Stimulated activated CD8-positive, alpha-beta memory T cell treated with anti-CD3 and anti-CD28 coated beads, Interleukin-2, amount 100 ng/mL, for 1 hour (primary cell): Measurements from ENCODE around the gene PTTG2.
"Not testable (repeated sequence)": the region's sequence is repeated elsewhere in the genome, so short reads cannot be mapped to it uniquely, and the experiment has no call there.

Source experiments
- DNase-seq, 2 donors: peaks; one replicate each; pipeline ENCODE4 v3.0.0-alpha.2; 2020; ENCODE audit warnings: low read depth in 2 of 2

PTTG2 gene

DNA sequence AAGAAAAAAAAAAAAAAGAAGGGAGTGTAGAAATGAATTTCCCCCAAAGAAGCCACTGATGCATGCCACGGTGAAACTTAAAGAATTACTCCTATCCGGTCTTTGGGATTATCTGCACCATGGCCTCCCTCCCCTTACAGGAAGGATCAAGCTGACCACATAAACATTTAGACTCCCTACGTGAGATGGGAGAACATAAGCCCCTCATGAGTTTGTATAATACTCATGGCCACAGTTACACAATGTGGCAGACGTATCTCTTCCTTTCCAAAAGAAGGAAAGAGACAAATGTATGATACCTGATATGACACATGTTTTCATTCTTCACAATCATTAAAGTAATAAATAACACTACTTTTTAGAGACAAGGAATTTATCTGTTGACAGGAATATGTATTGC is 3.3 kb upstream of the PTTG2 start:
- no peak for DNase-seq

DNA sequence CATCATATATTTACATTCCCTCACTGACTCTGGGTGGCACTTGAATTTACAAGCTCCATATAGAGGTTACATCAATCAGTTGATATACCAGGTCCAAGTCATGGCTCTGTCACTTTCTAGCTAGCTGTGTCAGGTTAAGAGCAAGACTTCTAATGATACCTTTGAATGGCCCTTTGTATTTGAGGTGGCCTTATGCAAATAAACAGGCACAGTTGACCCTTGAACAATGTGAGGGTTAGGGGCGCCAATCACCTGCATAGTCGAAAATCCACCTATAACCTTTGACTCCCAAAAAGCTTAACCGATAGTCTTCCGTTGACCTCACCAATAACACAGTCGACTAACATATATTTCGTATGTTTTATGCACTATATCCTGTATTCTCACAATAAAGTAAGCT is 1.3 kb upstream of the PTTG2 start:
- no peak for DNase-seq

DNA sequence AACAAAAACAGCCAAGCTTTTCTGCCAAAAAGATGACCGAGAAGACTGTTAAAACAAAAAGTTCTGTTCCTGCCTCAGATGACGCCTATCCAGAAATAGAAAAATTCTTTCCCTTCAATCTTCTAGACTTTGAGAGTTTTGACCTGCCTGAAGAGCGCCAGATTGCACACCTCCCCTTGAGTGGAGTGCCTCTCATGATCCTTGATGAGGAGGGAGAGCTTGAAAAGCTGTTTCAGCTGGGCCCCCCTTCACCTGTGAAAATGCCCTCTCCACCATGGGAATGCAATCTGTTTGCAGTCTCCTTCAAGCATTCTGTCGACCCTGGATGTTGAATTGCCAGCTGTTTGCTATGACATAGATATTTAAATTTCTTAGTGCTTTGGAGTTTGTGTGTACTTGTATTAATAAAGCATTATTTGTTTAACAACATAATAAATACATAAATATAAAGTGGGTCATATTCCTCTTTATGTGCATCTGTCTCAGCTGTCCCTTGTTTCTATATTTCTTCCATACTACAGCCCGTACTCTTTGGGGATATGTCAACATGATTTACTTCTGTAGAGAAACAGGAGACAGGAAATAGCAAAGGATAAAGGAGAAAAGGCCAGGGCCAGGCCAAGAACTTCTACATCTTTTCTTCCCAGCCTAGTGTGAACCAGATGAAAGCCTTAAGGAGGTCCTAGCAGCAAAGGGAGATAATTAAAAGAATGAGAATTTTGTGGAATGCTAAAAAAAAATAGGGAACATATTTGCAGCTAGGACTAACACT is 667 bp downstream of the PTTG2 start:
- DNase-seq = no peak

DNA sequence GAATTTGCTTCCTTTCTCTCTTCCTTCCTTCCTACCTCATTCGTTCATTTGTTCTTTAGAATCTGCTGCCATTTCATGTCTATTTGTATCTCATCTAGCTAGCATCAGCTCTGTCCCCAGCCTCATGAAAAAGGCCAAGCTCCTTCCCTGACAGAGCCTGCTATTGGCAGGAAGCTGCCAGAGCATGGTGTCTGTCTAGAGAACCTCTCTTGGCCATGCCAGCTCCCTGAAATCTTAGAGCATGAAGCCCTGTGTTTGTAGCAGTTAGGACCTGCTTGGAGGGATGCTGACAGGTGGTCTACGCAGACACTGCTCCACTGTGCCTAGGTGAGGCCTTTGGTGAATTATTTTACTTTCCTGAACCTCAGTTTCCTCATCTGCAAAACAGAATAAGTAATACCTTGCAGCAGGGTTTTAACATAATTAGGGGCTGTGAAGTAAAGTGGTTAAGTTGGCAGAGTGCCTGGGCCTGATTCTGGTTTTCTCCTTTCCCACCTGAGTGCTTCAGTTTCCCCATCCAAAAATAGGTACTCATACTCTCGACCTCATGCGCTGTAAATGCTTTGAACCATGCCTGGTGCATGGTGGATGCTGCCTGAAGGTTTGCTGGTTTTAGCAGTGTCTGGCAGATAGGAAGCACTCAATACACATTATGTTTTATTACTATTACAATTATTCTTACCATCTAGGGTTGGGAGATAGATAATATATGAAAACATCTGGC is 4.7 kb downstream of the PTTG2 start:
- DNase-seq = no peak

- no peak for DNase-seq
Observed at GRCh38 chr4:37966044-37966443, 5.8 kb downstream of the PTTG2 start.

GRCh38 chr4:37967736-37968135 is 7.5 kb downstream of the PTTG2 start:
- DNase-seq = no peak

GRCh38 chr4:37968747-37969146 is 8.5 kb downstream of the PTTG2 start:
- no peak for DNase-seq

GRCh38 chr4:37970702-37971101 is 10.5 kb downstream of the PTTG2 start:
- peak in 1 of 2 donors; percentile 10 for DNase-seq

GRCh38 chr4:37971202-37971601 is 11.0 kb downstream of the PTTG2 start:
- no peak for DNase-seq

GRCh38 chr4:37973441-37973840 is 13.2 kb downstream of the PTTG2 start:
- DNase-seq = no peak

GRCh38 chr4:37975321-37975822 is 15.2 kb downstream of the PTTG2 start:
- not testable (repeated sequence) for DNase-seq

GRCh38 chr4:37976507-37976906 is 16.3 kb downstream of the PTTG2 start:
- DNase-seq = no peak

- peak; percentile 42 to 66 for DNase-seq
Observed at GRCh38 chr4:37976991-37977470, 16.8 kb downstream of the PTTG2 start.

DNA sequence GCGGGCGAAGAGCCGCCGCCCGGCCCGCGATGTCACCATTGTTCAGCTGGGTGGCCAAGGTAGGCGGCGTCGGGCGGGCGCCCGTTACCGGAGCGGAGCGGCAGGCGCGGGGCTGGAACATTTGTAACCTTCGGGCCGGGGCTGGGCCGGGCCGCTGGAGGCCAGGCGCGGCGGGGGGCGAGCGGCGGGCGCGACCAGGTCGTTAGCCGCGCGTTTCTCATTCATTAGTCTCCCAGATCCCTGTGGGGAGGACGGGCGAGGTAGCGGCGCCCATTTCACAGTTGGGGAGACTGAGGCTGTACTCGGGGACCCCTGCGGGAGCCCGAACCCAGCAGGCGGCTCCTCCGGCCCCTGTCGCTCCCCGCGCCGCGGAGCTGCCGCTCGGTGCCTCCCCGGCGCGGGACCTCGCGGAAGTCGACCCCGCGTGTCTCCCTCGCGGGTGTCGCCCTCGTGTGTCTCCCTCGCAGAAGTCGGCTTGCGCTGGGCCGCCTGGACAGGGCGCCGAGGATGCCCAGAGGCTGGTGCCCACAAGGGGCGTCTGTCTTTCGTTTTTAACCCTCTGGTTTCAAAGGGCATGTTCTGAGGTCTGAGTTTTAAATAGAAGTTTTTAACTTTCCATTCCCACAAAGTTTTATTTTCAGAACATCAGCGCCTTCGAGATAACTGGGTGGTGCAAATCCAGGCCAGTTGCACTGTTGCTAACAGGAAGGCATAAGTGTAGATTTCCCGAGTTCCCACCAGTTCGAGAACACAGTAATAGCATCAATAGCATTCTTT is 17.5 kb downstream of the PTTG2 start:
- DNase-seq = peak; percentile 54 to 61

DNA sequence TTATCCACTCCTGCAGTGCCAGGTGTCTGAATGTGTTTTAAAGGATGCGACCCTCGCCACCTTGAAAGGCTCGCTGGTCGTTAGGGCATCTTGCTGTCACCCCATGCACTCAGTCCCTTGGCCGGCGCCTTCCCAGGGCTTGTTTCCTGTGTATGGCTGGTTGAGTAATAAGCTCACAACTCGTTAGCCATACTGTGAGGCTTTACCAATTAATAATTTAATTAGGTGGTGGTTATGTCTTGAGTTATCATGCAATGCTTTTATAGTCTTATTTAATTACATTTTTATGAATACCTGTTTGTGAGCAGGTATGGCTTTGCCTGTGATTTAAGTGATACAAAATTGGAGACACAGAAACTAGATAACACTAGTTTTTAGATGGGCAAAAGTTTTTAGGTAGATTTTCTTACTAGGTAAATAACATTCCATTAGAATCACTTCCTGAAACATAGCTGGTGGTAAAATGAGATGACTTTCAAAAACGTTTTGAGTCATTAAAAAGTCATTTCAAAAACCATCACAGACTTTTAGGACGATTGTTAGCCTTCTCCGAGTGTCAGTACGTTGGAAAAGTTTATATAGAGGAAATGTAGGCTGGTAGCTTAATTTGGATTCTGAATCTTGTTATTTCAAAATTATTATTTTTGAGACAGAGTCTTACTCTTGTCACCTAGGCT is 18.2 kb downstream of the PTTG2 start:
- DNase-seq = no peak

DNA sequence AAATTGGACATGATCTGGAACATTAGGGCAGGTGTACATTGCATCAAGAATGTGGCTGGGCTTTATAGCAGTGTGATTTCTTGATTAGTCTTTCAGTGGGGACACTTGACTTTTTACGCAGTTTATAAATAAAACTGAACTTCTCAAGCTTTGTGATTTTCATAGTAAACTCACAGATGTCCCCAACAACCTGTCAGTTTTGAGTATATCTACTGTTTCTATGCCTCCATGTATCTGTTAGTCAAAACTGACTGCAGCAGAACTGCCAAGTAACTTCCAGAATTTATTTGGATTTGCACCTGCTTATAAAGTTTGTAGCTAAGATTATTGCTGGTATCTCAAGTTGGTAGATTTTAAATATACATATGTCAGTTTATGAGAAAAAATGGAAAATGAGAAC is 20.0 kb downstream of the PTTG2 start:
- no peak for DNase-seq

DNA sequence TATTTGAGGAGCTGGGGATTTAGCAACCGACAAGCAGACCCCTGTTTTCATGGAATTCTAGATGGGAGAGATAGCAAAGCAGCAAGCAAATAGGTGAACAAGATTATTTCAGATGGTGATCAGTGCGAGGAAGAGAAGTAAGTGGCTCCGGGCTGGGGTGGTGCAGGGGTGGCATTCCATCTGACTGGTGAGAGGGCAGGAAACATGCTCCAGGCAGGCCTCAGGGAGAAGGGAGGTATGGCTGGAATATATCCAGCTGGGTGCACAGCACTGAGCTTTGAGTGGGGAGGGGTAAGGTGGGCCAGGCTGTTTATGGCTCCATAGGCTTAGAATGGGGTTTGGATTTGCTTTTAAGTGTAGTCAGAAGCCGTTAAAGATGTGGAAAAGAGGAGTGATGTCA is 21.2 kb downstream of the PTTG2 start:
- DNase-seq = no peak

- no peak for DNase-seq
Observed at GRCh38 chr4:37981844-37982720, 21.9 kb downstream of the PTTG2 start.

DNA sequence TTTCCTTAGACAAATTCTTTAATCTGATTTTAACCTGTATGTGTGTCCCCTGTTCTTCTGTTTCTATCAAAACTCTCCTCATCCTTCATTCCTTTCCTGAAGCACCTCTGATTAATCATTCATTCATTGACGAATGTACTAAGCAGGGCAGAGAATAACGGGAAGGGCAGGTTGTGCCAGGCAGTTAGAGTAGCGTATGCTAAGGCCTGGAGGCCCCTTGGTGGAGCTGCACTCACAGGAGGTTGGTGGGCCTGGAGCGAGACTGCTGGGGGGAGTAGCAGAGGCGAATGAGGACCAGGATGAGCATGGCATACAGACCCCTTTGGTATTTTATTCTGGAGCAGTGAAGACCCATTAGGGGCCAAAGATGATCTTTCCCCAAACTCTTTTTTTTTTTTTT is 22.5 kb downstream of the PTTG2 start:
- DNase-seq = no peak

GRCh38 chr4:37983951-37984350 is 23.8 kb downstream of the PTTG2 start:
- no peak for DNase-seq
